Ascending aorta (tissue), 2 donors: ENCODE measurements around the gene CFHR1. TPM values are rescaled to one million over a fixed set of nuclear protein-coding genes. Genes with fewer than 3 reads are reported as not detected.
"Not testable (repeated sequence)": the region's sequence is repeated elsewhere in the genome, so short reads cannot be mapped to it uniquely, and the experiment has no call there.

Experiments used
- DNase-seq, 2 donors: peaks; one replicate each; pipeline ENCODE4 v3.0.0-alpha.2; 2019; ENCODE audit warnings: low spot score in 2 of 2
- H3K27ac ChIP-seq, 2 donors: fragments of 200-600 bp; sonication (generic); one replicate each; pipeline ENCODE4 v1.5.1; 2016 to 2017; ENCODE audit warnings: mild to moderate bottlenecking in 1 of 2
- H3K27me3 ChIP-seq: fragments of 200-600 bp; sonication (generic); one replicate; pipeline ENCODE4 v1.5.1; 2017
- H3K36me3 ChIP-seq, 2 donors: fragments of 200-600 bp; sonication (generic); one replicate each; pipeline ENCODE4 v1.5.1; 2016
- H3K4me1 ChIP-seq, 2 donors: fragments of 200-600 bp; sonication (generic); one replicate each; pipeline ENCODE4 v1.5.1; 2016 to 2017; ENCODE audit warnings: mild to moderate bottlenecking in 1 of 2
- H3K4me3 ChIP-seq, 2 donors: fragments of 200-600 bp; sonication (generic); one replicate each; pipeline ENCODE4 v1.5.1; 2016 to 2017; ENCODE audit warnings: mild to moderate bottlenecking in 1 of 2
- H3K9me3 ChIP-seq, 2 donors: fragments of 200-600 bp; sonication (generic); one replicate each; pipeline ENCODE4 v1.5.1; 2016
- CTCF ChIP-seq, 3 experiments: fragments of 200-600 bp in 2 of 3; fragments of 450-650 bp in 1 of 3; sonication (generic) in 2 of 3; IDR thresholded peaks; one replicate each; pipeline ENCODE4 v1.5.1; 2016 to 2019; ENCODE audit warnings: antibody characterized with exemption in 3 of 3, mild to moderate bottlenecking in 1 of 3, moderate library complexity in 1 of 3
- intact Hi-C: fragments of 100-400 bp; cut with DNase I; formaldehyde crosslinking; loops from one replicate; pipeline ENCODE4 v1.15.1; 2023
- total RNA-seq: library from RNA; depleted of rRNA; stranded (reverse); fragments of >200 nt; gene quantifications from one replicate; pipeline ENCODE4 v1.1.0, GENCODE V29; 2016

CFHR1 gene
- 16.0 TPM for total RNA-seq

DNA sequence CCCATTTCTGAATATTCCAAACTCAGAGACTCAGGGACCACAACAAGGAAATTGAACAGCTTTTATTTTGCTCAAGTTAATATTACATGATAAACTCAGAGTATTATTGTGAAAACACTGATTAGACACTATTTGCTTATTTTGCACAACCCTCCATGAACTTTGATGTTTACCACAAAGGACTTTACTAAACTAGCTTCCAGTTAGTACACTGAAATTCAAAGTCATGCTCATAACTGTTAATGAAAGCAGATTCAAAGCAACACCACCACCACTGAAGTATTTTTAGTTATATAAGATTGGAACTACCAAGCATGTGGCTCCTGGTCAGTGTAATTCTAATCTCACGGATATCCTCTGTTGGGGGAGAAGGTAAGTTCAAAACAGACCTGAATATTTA is at the start of gene CFHR1:
CFHR1 (plus strand) TSS at position 201 of the 400 bp plus-strand sequence; CDS start at position 315, 114 bp downstream.
- DNase-seq, H3K4me1 ChIP-seq, H3K27ac ChIP-seq, intact Hi-C loops, H3K36me3 ChIP-seq, H3K4me3 ChIP-seq, H3K9me3 ChIP-seq, H3K27me3 ChIP-seq: not testable (repeated sequence)

DNA sequence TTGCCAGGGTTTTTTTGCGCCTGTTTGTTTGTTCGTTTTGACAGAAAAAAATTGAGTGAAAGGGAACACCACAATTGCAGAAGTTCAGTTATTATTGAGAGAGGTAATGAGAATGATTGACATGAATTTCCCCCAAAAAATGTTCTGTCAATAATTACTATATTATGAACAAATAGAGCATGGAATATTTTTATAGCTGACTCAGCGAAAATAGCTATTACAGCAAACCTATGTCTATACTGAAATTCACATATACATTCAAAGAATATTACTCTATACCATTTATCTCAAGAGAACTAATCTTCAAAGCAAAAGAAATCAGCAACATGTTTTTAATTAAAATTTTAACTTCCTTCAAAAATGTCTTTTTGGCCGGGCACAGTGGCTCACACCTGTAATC is 49.7 kb upstream of the CFHR1 start:
- H3K27me3 ChIP-seq, H3K27ac ChIP-seq, H3K9me3 ChIP-seq, H3K4me1 ChIP-seq, DNase-seq, H3K4me3 ChIP-seq, H3K36me3 ChIP-seq: not testable (repeated sequence)
- intact Hi-C loops: loop anchor here (10.0 kb wide), 1 partner anchor 75 kb away; no protein-coding TSS in a partner anchor

GRCh38 chr1:196773713-196774112 is 45.8 kb upstream of the CFHR1 start:
- intact Hi-C loops: no loop called here
- Histone ChIP-seq H3K4me3 (no peak overlapping the region), H3K4me1 (no peaks in the 10 kb centered on the region), H3K9me3 (no peaks in the 10 kb centered on the region), H3K36me3 (no peaks in the 10 kb centered on the region), H3K27me3 (no peaks in the 10 kb centered on the region), H3K27ac (no peak overlapping the region)
- DNase-seq: no peak
- TF ChIP-seq CTCF (IDR thresholded peaks at IDR 0.05): no peak

DNA sequence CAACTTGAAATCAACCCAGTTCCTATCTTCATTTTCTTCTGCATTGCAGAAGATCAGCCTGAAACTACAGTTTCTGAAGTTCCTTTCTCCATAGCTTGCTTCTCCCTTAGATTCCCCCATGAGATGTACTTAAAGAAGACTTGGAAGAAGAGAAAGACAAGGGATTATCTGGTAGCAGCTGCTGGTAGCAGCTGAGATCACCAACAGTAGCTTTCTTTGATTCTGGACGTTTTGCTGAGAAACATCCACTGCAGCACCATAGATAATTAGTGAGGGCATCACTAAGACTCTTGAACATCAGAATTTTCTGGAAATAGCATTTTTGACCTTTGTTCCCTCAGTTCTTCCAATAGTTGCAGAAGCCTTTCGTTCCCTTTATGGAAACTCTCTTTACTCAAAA is 45.4 kb upstream of the CFHR1 start:
- Histone ChIP-seq H3K4me3 (no peak overlapping the region), H3K36me3 (no peaks in the 10 kb centered on the region), H3K9me3 (no peaks in the 10 kb centered on the region), H3K27ac (no peak overlapping the region), H3K4me1 (no peaks in the 10 kb centered on the region), H3K27me3 (no peaks in the 10 kb centered on the region)
- no peak for TF ChIP-seq CTCF (IDR thresholded peaks at IDR 0.05)
- intact Hi-C loops: no loop called here
- DNase-seq: no peak

DNA sequence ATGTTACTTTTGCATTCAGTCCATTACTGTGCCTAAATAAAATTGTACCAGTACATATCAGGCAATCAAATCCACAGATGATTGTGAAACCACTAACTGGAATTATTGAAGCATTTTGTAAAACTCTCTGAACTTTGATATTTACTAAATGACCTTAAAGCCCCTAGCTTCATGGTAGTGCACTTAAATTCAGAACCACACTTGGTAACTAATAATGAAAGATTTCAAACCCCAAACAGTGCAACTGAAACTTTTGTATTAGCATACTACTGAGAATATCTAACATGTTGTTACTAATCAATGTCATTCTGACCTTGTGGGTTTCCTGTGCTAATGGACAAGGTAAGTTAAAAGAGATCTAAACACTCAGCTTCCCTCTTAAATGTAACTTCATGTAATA is 44.9 kb upstream of the CFHR1 start, which contains the start of gene CFHR3:
CFHR3 (plus strand) TSS at position 238 of the 400 bp plus-strand sequence; CDS start at position 285, 47 bp downstream.
- H3K9me3 ChIP-seq: no peaks in the 10 kb centered on the region
- H3K4me1 ChIP-seq: no peaks in the 10 kb centered on the region
- H3K36me3 ChIP-seq: no peaks in the 10 kb centered on the region
- intact Hi-C loops: no loop called here
- no peak within 1 kb of the TSS for H3K27ac ChIP-seq
- TF ChIP-seq CTCF (IDR thresholded peaks at IDR 0.05): no peak
- no peak within 1 kb of the TSS for H3K4me3 ChIP-seq
- no peak for DNase-seq
- H3K27me3 ChIP-seq: no peaks in the 10 kb centered on the region

- Histone ChIP-seq H3K27me3 (no peaks in the 10 kb centered on the region), H3K36me3 (no peaks in the 10 kb centered on the region), H3K4me1 (no peaks in the 10 kb centered on the region), H3K27ac (no peak overlapping the region), H3K4me3 (no peak overlapping the region), H3K9me3 (no peaks in the 10 kb centered on the region)
- intact Hi-C loops: no loop called here
- no peak for DNase-seq
- no peak for TF ChIP-seq CTCF (IDR thresholded peaks at IDR 0.05)
Measured at GRCh38 chr1:196777603-196778002, 41.9 kb upstream of the CFHR1 start.

- no peak for TF ChIP-seq CTCF (IDR thresholded peaks at IDR 0.05)
- Histone ChIP-seq H3K27ac (no peak overlapping the region), H3K36me3 (no peaks in the 10 kb centered on the region), H3K27me3 (no peaks in the 10 kb centered on the region), H3K4me1 (no peaks in the 10 kb centered on the region), H3K9me3 (no peaks in the 10 kb centered on the region), H3K4me3 (no peak overlapping the region)
- no peak for DNase-seq
- intact Hi-C loops: no loop called here
Measured at GRCh38 chr1:196779093-196779492, 40.4 kb upstream of the CFHR1 start.

- H3K4me1 ChIP-seq, H3K27ac ChIP-seq, H3K36me3 ChIP-seq, DNase-seq, H3K9me3 ChIP-seq, H3K27me3 ChIP-seq, intact Hi-C loops, H3K4me3 ChIP-seq: not testable (repeated sequence)
Measured at GRCh38 chr1:196791252-196791651, 28.3 kb upstream of the CFHR1 start.

DNA sequence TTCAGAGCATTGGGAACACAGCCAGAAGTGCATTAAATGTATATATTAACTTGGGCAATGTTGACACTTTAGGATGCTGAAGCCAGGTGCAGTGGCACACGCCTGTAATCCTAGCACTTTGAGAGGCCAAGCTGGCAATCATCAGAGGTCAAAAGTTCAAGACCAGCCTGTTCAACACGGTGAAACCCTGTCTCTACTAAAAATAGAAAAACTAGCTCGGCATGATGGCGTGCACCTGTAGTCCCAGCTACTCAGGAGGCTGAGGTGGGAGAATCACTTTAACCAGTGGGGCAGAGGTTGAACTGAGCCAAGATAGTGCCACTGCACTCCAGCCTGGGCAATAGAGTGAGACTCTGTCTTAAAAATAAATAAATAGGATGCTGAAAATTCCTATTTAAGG is 25.4 kb upstream of the CFHR1 start:
- DNase-seq, intact Hi-C loops, H3K4me3 ChIP-seq, H3K9me3 ChIP-seq, H3K27me3 ChIP-seq, H3K4me1 ChIP-seq, H3K27ac ChIP-seq, H3K36me3 ChIP-seq: not testable (repeated sequence)
